GM12872 (cell line): ENCODE results near the gene EEFSEC.

Source experiments
- CTCF ChIP-seq: IDR thresholded peaks from 3 replicates; pipeline ENCODE4 v1.5.1; 2011; ENCODE audit warnings: low read depth, mild to moderate bottlenecking, low read length, moderate library complexity; ENCODE audit not compliant: insufficient read depth

Gene EEFSEC

GRCh38 chr3:128436214-128436613 lies 282.9 kb downstream of the EEFSEC start:
- TF ChIP-seq CTCF, result no peak

GRCh38 chr3:128438488-128439072 lies 285.3 kb downstream of the EEFSEC start:
- TF ChIP-seq CTCF, result peak; percentile 84

- TF ChIP-seq CTCF, result no peak
These were observed 285.9 kb downstream of the EEFSEC start for GRCh38 chr3:128439226-128439625.

GRCh38 chr3:128442070-128442469 lies 288.8 kb downstream of the EEFSEC start:
- no peak for TF ChIP-seq CTCF

GRCh38 chr3:128442949-128443348 lies 289.7 kb downstream of the EEFSEC start:
- no peak for TF ChIP-seq CTCF

GRCh38 chr3:128443771-128444170 lies 290.5 kb downstream of the EEFSEC start:
- TF ChIP-seq CTCF, result no peak

- no peak for TF ChIP-seq CTCF
These were observed 292.1 kb downstream of the EEFSEC start for GRCh38 chr3:128445357-128445756.

- no peak for TF ChIP-seq CTCF
These were observed 293.5 kb downstream of the EEFSEC start for GRCh38 chr3:128446821-128447220.
